Measurements from ENCODE around the gene GMPR.

GMPR gene

GRCh38 chr6:16305788-16306187 is 67.4 kb downstream of the GMPR start:
- no peaks in the 10 kb centered on the region for H3K9me3 Mint-ChIP-seq
- peaks cover 1% of the 10 kb centered on the region for H3K4me1 Mint-ChIP-seq (ENCODE audit: low read depth)
- H3K27me3 Mint-ChIP-seq (ENCODE audit: low read depth), result no peaks in the 10 kb centered on the region
- H3K4me3 Mint-ChIP-seq, result no peak overlapping the region
- no peak overlapping the region for H3K27ac Mint-ChIP-seq
- H3K36me3 Mint-ChIP-seq (ENCODE audit: low read depth), result peaks cover 19% of the 10 kb centered on the region

DNA sequence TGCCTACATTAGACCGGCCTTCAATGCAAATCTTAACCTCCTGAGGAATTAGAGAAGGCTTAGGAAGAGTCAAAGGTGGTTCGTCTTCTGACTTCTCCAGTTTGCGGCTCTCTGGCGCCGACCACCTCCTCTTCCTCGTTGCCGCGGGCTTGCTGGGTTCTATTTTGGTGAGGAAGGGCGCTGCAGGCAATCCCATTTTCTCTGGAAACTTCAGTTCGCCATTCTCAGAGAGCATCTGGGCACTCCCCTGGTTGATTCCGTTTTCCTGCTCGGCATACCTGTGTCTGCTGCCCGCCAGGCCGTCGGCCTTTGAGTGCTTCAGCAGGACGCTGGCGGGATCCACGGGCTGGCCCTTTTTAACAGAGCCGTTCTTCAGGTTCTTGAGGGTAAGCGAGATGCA is 67.9 kb downstream of the GMPR start:
- H3K27ac Mint-ChIP-seq, result no peak overlapping the region
- H3K4me3 Mint-ChIP-seq, result no peak overlapping the region
- peaks cover 1% of the 10 kb centered on the region for H3K4me1 Mint-ChIP-seq (ENCODE audit: low read depth)
- no peaks in the 10 kb centered on the region for H3K27me3 Mint-ChIP-seq (ENCODE audit: low read depth)
- H3K36me3 Mint-ChIP-seq (ENCODE audit: low read depth), result peaks cover 19% of the 10 kb centered on the region
- H3K9me3 Mint-ChIP-seq, result no peaks in the 10 kb centered on the region

DNA sequence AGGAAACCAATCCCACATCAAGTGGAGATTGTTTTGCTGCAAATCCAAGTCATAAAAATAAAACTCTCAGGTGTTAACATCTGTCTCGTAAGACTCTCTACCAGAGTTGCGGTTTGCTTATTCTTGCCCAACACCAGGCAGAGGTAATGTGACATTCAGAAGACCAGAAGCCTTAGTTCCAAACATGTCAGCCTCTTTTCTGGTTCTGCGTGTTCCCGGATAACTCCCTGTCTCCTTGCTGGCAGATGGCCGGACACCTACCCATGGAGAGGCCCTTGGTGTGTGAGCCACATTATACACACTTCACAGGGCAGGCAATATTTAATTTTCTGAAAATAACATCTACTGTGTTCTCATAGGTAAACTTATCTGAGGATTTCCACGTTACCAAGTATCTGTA is 73.4 kb downstream of the GMPR start:
- no peak overlapping the region for H3K4me3 Mint-ChIP-seq
- peaks cover 9% of the 10 kb centered on the region for H3K4me1 Mint-ChIP-seq (ENCODE audit: low read depth)
- peaks cover 20% of the 10 kb centered on the region for H3K36me3 Mint-ChIP-seq (ENCODE audit: low read depth)
- no peaks in the 10 kb centered on the region for H3K27me3 Mint-ChIP-seq (ENCODE audit: low read depth)
- H3K27ac Mint-ChIP-seq, result no peak overlapping the region
- H3K9me3 Mint-ChIP-seq, result no peaks in the 10 kb centered on the region

GRCh38 chr6:16313732-16314131 is 75.3 kb downstream of the GMPR start:
- Mint-ChIP-seq H3K4me3 (no peak overlapping the region), H3K27ac (no peak overlapping the region), H3K36me3 (ENCODE audit: low read depth) (peaks cover 26% of the 10 kb centered on the region), H3K27me3 (ENCODE audit: low read depth) (no peaks in the 10 kb centered on the region), H3K4me1 (ENCODE audit: low read depth) (peaks cover 24% of the 10 kb centered on the region), H3K9me3 (no peaks in the 10 kb centered on the region)

DNA sequence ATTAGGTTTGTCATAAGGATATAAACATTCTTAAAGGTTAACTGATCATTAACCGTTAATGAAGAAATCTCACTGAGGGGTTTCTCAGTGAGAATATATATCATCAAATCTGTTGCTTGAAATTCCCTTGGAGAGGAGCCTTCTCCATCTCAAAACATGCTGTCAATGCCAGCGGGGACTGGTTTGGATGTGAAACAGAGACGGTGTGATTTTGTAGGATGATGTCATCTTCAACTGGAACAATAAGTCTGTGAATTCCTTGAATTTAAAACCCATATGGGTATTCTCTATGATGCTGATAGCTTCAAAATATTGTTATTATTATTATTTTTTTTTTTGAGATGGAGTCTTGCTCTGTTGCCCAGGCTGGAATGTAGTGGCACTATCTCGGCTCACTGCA is 75.9 kb downstream of the GMPR start:
- no peak overlapping the region for H3K27ac Mint-ChIP-seq
- H3K4me3 Mint-ChIP-seq, result no peak overlapping the region
- peaks cover 24% of the 10 kb centered on the region for H3K36me3 Mint-ChIP-seq (ENCODE audit: low read depth)
- peaks cover 30% of the 10 kb centered on the region for H3K4me1 Mint-ChIP-seq (ENCODE audit: low read depth)
- no peaks in the 10 kb centered on the region for H3K9me3 Mint-ChIP-seq
- no peaks in the 10 kb centered on the region for H3K27me3 Mint-ChIP-seq (ENCODE audit: low read depth)

- peak overlapping the region; percentile 43 for H3K27ac Mint-ChIP-seq
- no peaks in the 10 kb centered on the region for H3K9me3 Mint-ChIP-seq
- no peaks in the 10 kb centered on the region for H3K27me3 Mint-ChIP-seq (ENCODE audit: low read depth)
- H3K4me1 Mint-ChIP-seq (ENCODE audit: low read depth), result peaks cover 52% of the 10 kb centered on the region
- H3K36me3 Mint-ChIP-seq (ENCODE audit: low read depth), result peaks cover 22% of the 10 kb centered on the region
- H3K4me3 Mint-ChIP-seq, result no peak overlapping the region
These were observed 78.4 kb downstream of the GMPR start for GRCh38 chr6:16316741-16317251.

GRCh38 chr6:16318538-16318937 is 80.2 kb downstream of the GMPR start:
- Mint-ChIP-seq H3K36me3 (ENCODE audit: low read depth) (peaks cover 24% of the 10 kb centered on the region), H3K27ac (peak overlapping the region; percentile 95), H3K4me1 (ENCODE audit: low read depth) (peaks cover 65% of the 10 kb centered on the region), H3K9me3 (no peaks in the 10 kb centered on the region), H3K27me3 (ENCODE audit: low read depth) (no peaks in the 10 kb centered on the region), H3K4me3 (no peak overlapping the region)

DNA sequence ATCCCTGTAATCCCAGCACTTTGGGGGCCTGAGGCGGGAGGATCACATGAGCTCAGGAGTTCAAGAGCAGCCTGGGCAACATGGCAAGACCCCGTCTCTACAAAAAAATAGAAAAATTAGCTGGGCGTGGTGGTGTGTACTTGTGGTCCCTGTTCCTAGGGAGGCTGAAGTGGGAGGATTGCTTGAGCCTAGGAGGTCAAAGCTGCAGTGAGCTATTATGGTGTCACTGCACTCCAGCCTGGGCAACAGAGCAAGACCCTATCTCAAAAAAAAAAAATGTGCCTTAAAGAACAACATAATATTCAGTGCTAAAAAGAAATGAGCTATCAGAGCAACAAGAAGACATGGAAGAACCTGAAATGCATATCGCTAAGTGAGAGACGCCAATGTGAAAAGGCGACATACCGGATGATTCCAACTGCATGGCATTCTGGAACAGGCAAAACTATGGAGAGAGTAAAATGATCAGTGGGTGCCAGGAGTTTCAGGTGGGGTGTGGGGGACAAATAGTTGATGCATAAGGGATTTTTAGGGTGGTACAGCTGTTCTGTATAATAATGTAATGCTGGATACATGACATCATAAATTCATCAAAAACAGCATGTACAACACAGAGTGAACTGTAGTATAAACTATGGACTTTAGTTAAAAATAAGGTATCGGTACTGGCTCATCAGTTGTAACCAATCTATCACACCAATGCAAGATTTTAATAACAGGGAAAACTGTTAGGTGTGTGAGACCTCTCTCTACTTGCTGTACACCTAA is 80.8 kb downstream of the GMPR start:
- Mint-ChIP-seq H3K36me3 (ENCODE audit: low read depth) (peaks cover 24% of the 10 kb centered on the region), H3K4me1 (ENCODE audit: low read depth) (peaks cover 67% of the 10 kb centered on the region), H3K9me3 (no peaks in the 10 kb centered on the region), H3K4me3 (peak overlapping the region; percentile 53), H3K27me3 (ENCODE audit: low read depth) (no peaks in the 10 kb centered on the region), H3K27ac (peak overlapping the region; percentile 95)

- H3K36me3 Mint-ChIP-seq (ENCODE audit: low read depth), result peaks cover 26% of the 10 kb centered on the region
These were observed 81.6 kb downstream of the GMPR start for GRCh38 chr6:16319813-16320532.

GRCh38 chr6:16320533-16321340 is 82.3 kb downstream of the GMPR start:
- H3K4me3 Mint-ChIP-seq, result peak overlapping the region; percentile 81
- H3K27me3 Mint-ChIP-seq (ENCODE audit: low read depth), result no peaks in the 10 kb centered on the region
- peaks cover 79% of the 10 kb centered on the region for H3K4me1 Mint-ChIP-seq (ENCODE audit: low read depth)
- H3K36me3 Mint-ChIP-seq (ENCODE audit: low read depth), result peaks cover 27% of the 10 kb centered on the region
- H3K9me3 Mint-ChIP-seq, result no peaks in the 10 kb centered on the region
- H3K27ac Mint-ChIP-seq, result peak overlapping the region; percentile 95

More at GRCh38 chr6:16319813-16320532, 81.6 kb downstream of the GMPR start:
- Mint-ChIP-seq H3K4me3 (peak overlapping the region; percentile 81), H3K27ac (peak overlapping the region; percentile 95), H3K4me1 (ENCODE audit: low read depth) (peaks cover 73% of the 10 kb centered on the region), H3K9me3 (no peaks in the 10 kb centered on the region), H3K27me3 (ENCODE audit: low read depth) (no peaks in the 10 kb centered on the region)

DNA sequence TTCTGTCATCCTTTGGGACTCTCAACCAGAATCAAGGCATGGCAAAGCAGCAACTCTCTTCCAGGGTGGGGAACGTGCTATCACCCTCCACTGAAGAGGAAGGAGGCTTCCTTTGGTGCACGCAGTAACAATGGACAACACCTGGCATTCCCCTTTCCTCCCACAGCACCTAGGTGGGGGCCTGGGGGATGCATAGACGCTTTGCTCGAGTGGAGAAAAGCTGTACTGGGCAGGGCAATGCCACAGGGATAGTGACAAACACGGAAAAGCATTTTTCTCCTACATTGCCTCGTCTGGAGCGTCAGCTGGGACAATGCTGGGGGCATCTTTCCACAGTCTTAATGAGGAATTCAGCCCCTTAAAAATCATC is 82.9 kb downstream of the GMPR start:
- H3K4me3 Mint-ChIP-seq, result no peak overlapping the region

DNA sequence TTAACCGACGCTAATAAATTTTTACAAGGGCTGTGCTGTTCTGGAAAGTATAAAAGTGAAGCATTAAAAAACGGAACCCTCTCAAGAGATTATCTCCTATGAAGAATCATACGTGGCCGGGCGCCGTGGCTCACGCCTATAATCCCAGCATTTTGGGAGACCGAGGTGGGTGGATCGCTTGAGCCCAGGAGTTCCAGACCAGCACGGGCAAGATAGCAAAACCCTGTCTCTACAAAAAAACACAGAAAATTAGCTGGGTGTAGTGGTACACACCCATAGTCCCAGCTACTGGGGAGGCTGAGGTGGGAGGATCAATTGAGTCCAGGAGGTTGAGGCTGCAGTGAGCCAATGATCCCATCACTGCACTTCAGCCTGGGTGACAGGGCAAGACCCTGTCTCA is 83.4 kb downstream of the GMPR start:
- peaks cover 3% of the 10 kb centered on the region for H3K9me3 Mint-ChIP-seq
- H3K4me1 Mint-ChIP-seq (ENCODE audit: low read depth), result peaks cover 74% of the 10 kb centered on the region
- no peaks in the 10 kb centered on the region for H3K27me3 Mint-ChIP-seq (ENCODE audit: low read depth)
- H3K27ac Mint-ChIP-seq, result peak overlapping the region; percentile 92
- no peak overlapping the region for H3K4me3 Mint-ChIP-seq
- H3K36me3 Mint-ChIP-seq (ENCODE audit: low read depth), result peaks cover 38% of the 10 kb centered on the region

More for the DNA sequence above, 82.9 kb downstream of the GMPR start:
- Mint-ChIP-seq H3K9me3 (peaks cover 3% of the 10 kb centered on the region), H3K27me3 (ENCODE audit: low read depth) (no peaks in the 10 kb centered on the region), H3K27ac (peak overlapping the region; percentile 95), H3K36me3 (ENCODE audit: low read depth) (peaks cover 33% of the 10 kb centered on the region), H3K4me1 (ENCODE audit: low read depth) (peaks cover 76% of the 10 kb centered on the region)

GRCh38 chr6:16322666-16323312 is 84.4 kb downstream of the GMPR start:
- Mint-ChIP-seq H3K4me3 (peak overlapping the region; percentile 13), H3K9me3 (peaks cover 3% of the 10 kb centered on the region), H3K27me3 (ENCODE audit: low read depth) (no peaks in the 10 kb centered on the region), H3K36me3 (ENCODE audit: low read depth) (peaks cover 37% of the 10 kb centered on the region), H3K27ac (peak overlapping the region; percentile 92), H3K4me1 (ENCODE audit: low read depth) (peaks cover 69% of the 10 kb centered on the region)

DNA sequence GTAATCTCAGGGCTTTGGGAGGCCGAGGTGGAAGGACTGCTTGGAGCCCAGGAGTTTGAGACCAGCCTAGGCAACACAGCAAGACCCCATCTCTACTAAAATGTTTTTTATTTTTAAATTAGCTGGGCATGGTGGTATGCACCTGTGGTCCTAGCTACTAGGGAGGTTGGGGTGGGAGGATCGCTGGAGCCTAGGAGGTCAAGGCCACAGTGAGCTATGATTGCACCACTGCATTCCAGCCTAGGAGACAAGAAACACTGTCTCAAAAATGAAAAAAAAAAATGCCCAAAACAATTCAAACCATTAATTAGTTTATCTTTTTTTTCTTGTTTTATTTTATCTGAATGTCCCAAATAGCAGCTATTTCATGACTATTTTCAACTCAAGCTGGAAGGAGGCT is 85.8 kb downstream of the GMPR start:
- Mint-ChIP-seq H3K27ac (peak overlapping the region; percentile 92), H3K9me3 (peaks cover 3% of the 10 kb centered on the region), H3K27me3 (ENCODE audit: low read depth) (no peaks in the 10 kb centered on the region), H3K36me3 (ENCODE audit: low read depth) (peaks cover 36% of the 10 kb centered on the region), H3K4me3 (no peak overlapping the region), H3K4me1 (ENCODE audit: low read depth) (peaks cover 55% of the 10 kb centered on the region)

Measured in T-helper 1 cell treated with Interleukin-12 subunit alpha and Interleukin-12 subunit beta and Interleukin-4 antibody, amounts not matched to agents 30 μg/mL and 1 μg/mL, for 36 hours (primary cell).